HepG2 (cell line): ENCODE data around the gene ARHGAP15. TPM values are rescaled to one million over a fixed set of nuclear protein-coding genes. Genes with fewer than 3 reads are reported as not detected.

Experiments used
- ATAC-seq: fragments of 200-7000 bp; cut with Tn5 transposase; 3 replicates; pipeline ENCODE4 v1.9.1; 2020; ENCODE audit warnings: mild to moderate bottlenecking, moderate library complexity
- BruUV-seq: library from RNA; stranded (reverse); fragments of 400-500 nt; replicated peaks from 2 replicates; lab custom pipeline; 2021; lab: Mats Ljungman, UMichigan
- CTCF ChIA-PET: fragments of 300-600 bp; formaldehyde crosslinking; extraction: SDS; loops from one replicate; lab custom pipeline; 2021; ENCODE audit warnings: low total read pairs, inconsistent platforms, low intra/inter-chr PET ratio; lab: Yijun Ruan, JAX
- POLR2A ChIA-PET: fragments of 350-600 bp; sonication (Branson Sonifier 250); formaldehyde crosslinking; loops from one replicate; lab custom pipeline; 2020; ENCODE audit warnings: antibody characterized with exemption, inconsistent platforms; lab: Yijun Ruan, JAX
- DNase-seq: peaks from one replicate; pipeline ENCODE4 v3.0.0-alpha.2; 2015; ENCODE audit warnings: low spot score
- FAIRE-seq: peaks from 3 replicates; lab custom pipeline; 2011; peaks lifted over from hg19 to GRCh38; lab: Jason Lieb, UNC
- H2AFZ ChIP-seq: one replicate; pipeline ENCODE4 v1.6.1; 2011; ENCODE audit warnings: low read length, inconsistent platforms
- H3K27ac ChIP-seq: fragments of 300-600 bp; 3 replicates; pipeline ENCODE4 v1.8.0; 2011; ENCODE audit warnings: mixed run types, mild to moderate bottlenecking, mixed read lengths, low read length, inconsistent platforms; ENCODE audit not compliant: insufficient read depth; ENCODE audit errors: extremely low read length
- H3K27me3 ChIP-seq, 2 experiments: fragments of 200-600 bp in 1 of 2; 2 replicates in 1 of 2; 3 replicates in 1 of 2; pipeline versions ENCODE4 v1.6.0 to v1.8.0; 2011; ENCODE audit warnings: low read length in 2 of 2, mild to moderate bottlenecking in 2 of 2, moderate library complexity in 2 of 2, inconsistent platforms in 1 of 2; ENCODE audit not compliant: insufficient read depth in 2 of 2, control insufficient read depth in 1 of 2
- H3K36me3 ChIP-seq, 2 experiments: fragments of 200-600 bp in 1 of 2; replicated peaks in 1 of 2; 2 replicates in 1 of 2; 3 replicates in 1 of 2; pipeline versions ENCODE4 v1.5.1 to v1.8.0; 2011; ENCODE audit warnings: low read length in 2 of 2, inconsistent platforms in 1 of 2; ENCODE audit not compliant: insufficient read depth in 2 of 2, control insufficient read depth in 1 of 2
- H3K4me1 ChIP-seq: 2 replicates; pipeline ENCODE4 v1.5.1; 2012; ENCODE audit warnings: low read length, inconsistent platforms; ENCODE audit not compliant: insufficient read depth
- H3K4me2 ChIP-seq: 2 replicates; pipeline ENCODE4 v1.6.0; 2011; ENCODE audit warnings: low read depth, low read length, inconsistent platforms
- H3K4me3 ChIP-seq, 3 experiments: fragments of 200-600 bp in 1 of 3; sonication (generic), shearing (Covaris generic) in 1 of 3; replicated peaks in 1 of 3; 2 replicates each; pipeline ENCODE4 v1.5.1; 2011 to 2016; ENCODE audit warnings: low read length in 3 of 3, inconsistent platforms in 2 of 3, low read depth in 2 of 3, mild to moderate bottlenecking in 2 of 3, control low read depth in 1 of 3, mixed read lengths in 1 of 3; ENCODE audit not compliant: insufficient read depth in 1 of 3
- H3K79me2 ChIP-seq: one replicate; pipeline ENCODE4 v1.6.1; 2011; ENCODE audit warnings: low read length, inconsistent platforms; ENCODE audit not compliant: insufficient read depth
- H3K9ac ChIP-seq: 2 replicates; pipeline ENCODE4 v1.6.0; 2011; ENCODE audit warnings: mild to moderate bottlenecking, low read depth, low read length, inconsistent platforms; ENCODE audit not compliant: insufficient read depth
- H3K9me3 ChIP-seq: 2 replicates; pipeline ENCODE4 v1.5.1; 2012; ENCODE audit warnings: mild to moderate bottlenecking, low read length
- H4K20me1 ChIP-seq: 2 replicates; pipeline ENCODE4 v1.6.0; 2011; ENCODE audit warnings: inconsistent platforms, mild to moderate bottlenecking, low read length, moderate library complexity; ENCODE audit not compliant: insufficient read depth
- ARID2 ChIP-seq: sonication (generic); formaldehyde crosslinking; IDR thresholded peaks from 2 replicates; pipeline ENCODE4 v1.8.1; 2022; ENCODE audit warnings: mild to moderate bottlenecking, missing genetic modification reagents, borderline replicate concordance
- ATF7 ChIP-seq, 2 experiments: fragments of 450-650 bp in 1 of 2; sonication (generic) in 1 of 2; formaldehyde crosslinking in 1 of 2; IDR thresholded peaks; 2 replicates each; pipeline versions ENCODE4 v1.4.0 to v1.6.1; 2016 to 2020; ENCODE audit warnings: antibody characterized with exemption in 1 of 2, mild to moderate bottlenecking in 1 of 2, missing genetic modification reagents in 1 of 2
- RELA ChIP-seq: sonication (generic); formaldehyde crosslinking; IDR thresholded peaks from 2 replicates; pipeline ENCODE4 v1.4.0; 2020; ENCODE audit warnings: missing genetic modification reagents
- RNF2 ChIP-seq: fragments of 450-650 bp; conservative IDR thresholded peaks from 2 replicates; pipeline ENCODE4 v1.6.1; 2016; ENCODE audit warnings: low read depth
- TRIM24 ChIP-seq: sonication (generic); formaldehyde crosslinking; IDR thresholded peaks from 2 replicates; pipeline ENCODE4 v1.8.0; 2022; ENCODE audit warnings: mild to moderate bottlenecking, missing genetic modification reagents
- ZBED4 ChIP-seq: sonication (generic); formaldehyde crosslinking; IDR thresholded peaks from 2 replicates; pipeline ENCODE4 v1.4.0; 2020; ENCODE audit warnings: missing genetic modification reagents, borderline replicate concordance
- ZBTB34 ChIP-seq: sonication (generic); formaldehyde crosslinking; IDR thresholded peaks from 2 replicates; pipeline ENCODE4 v1.8.0; 2022; ENCODE audit warnings: mild to moderate bottlenecking, missing genetic modification reagents
- ZMYM4 ChIP-seq: sonication (generic); formaldehyde crosslinking; IDR thresholded peaks from 2 replicates; pipeline ENCODE4 v1.8.1; 2023; ENCODE audit warnings: mild to moderate bottlenecking, missing genetic modification reagents
- ZNF253 ChIP-seq: sonication (generic); formaldehyde crosslinking; IDR thresholded peaks from 2 replicates; pipeline ENCODE4 v1.8.0; 2022; ENCODE audit warnings: mild to moderate bottlenecking, missing genetic modification reagents, borderline replicate concordance
- ZNF547 ChIP-seq: sonication (generic); formaldehyde crosslinking; IDR thresholded peaks from 2 replicates; pipeline ENCODE4 v1.5.1; 2020; ENCODE audit warnings: mild to moderate bottlenecking, missing genetic modification reagents
- WGBS: methylation state at CpG from one replicate; pipeline ENCODE4 v1.1.6; 2017; ENCODE audit warnings: low lambda C conversion rate; 5-methylcytosine and 5-hydroxymethylcytosine counted together
- in situ Hi-C: cut with HindIII; loops from 2 replicates; pipeline ENCODE4 v1.10.0; 2017; ENCODE audit warnings: low pct_unique_long_range_greater_than_20kb; ENCODE audit not compliant: extremely low pct_ligation_motif_present
- intact Hi-C: fragments of 100-400 bp; cut with micrococcal nuclease; formaldehyde crosslinking; loops from one replicate; pipeline ENCODE4 v1.10.0; 2022; ENCODE audit not compliant: unreplicated experiment
- polyA plus RNA-seq, 8 experiments: library from polyadenylated mRNA; depleted of rRNA in 3 of 8; stranded (reverse) in 7 of 8; unstranded in 1 of 8; fragments of >200 nt; fragmentation: Illumina TruSeq in 4 of 8; extraction: Trizol in 4 of 8; gene quantifications; 2 replicates each; pipeline versions ENCODE4 v1.2.1 to v1.2.3, GENCODE V29; 2011 to 2016; ENCODE audit warnings: low read depth in 4 of 8, missing spikeins in 1 of 8, mixed read lengths in 1 of 8; ENCODE audit not compliant: insufficient read depth in 1 of 8
- total RNA-seq, 5 experiments: library from RNA; depleted of rRNA; stranded (reverse); fragments of >200 nt; fragmentation: Illumina TruSeq; extraction: Trizol; gene quantifications; 2 replicates each; pipeline ENCODE4 v1.2.3, GENCODE V29; 2016; ENCODE audit warnings: low read depth in 1 of 5

Gene ARHGAP15
- total and polyA plus RNA-seq, 2 of the 13 experiments (the other 11 are each of a cell fraction or from before 2014, with no cell fraction given) = 0.04 TPM; not detected in 1

GRCh38 chr2:143355870-143356269 lies 226.7 kb downstream of the ARHGAP15 start (continued):
- TF ChIP-seq ZBTB34 (no peak), ZNF547 (CRISPR knock-in tag) (no peak), ZNF253 (CRISPR knock-in tag) (no peak)

GRCh38 chr2:143356336-143356735 lies 227.1 kb downstream of the ARHGAP15 start:
- Histone ChIP-seq H3K9ac (no peak overlapping the region), H3K79me2 (no peaks in the 10 kb centered on the region), H3K36me3 (no peaks in the 10 kb centered on the region), H3K4me2 (no peak overlapping the region)
- no TSS peak for BruUV-seq
- WGBS = 41% methylated on average over 3 of the region's 3 CpGs
- DNase-seq (no peak), FAIRE-seq (no peak)
- POLR2A ChIA-PET = no interaction called here
- CTCF ChIA-PET = no interaction called here
- no peak for TF ChIP-seq TRIM24 (CRISPR knock-in tag)
- no peak for TF ChIP-seq ARID2 (CRISPR knock-in tag)
- TF ChIP-seq ZBED4 = no peak
- TF ChIP-seq RELA (CRISPR knock-in tag) = no peak
- no peak for TF ChIP-seq RNF2
- TF ChIP-seq ZMYM4 (CRISPR knock-in tag) = no peak
- TF ChIP-seq ATF7 (IDR thresholded peaks at IDR 0.05) = no peak
- no peak for TF ChIP-seq ATF7 (CRISPR knock-in tag; IDR thresholded peaks at IDR 0.05)
- TF ChIP-seq, all 625 proteins: peak for 0
- ATAC-seq = no peak
- Histone ChIP-seq H2AFZ (no peak overlapping the region), H3K27me3 (no peaks in the 10 kb centered on the region), H3K9me3 (no peaks in the 10 kb centered on the region), H3K4me1 (no peaks in the 10 kb centered on the region), H3K4me3 (no peak overlapping the region), H3K27ac (no peak overlapping the region), H4K20me1 (no peaks in the 10 kb centered on the region)
- in situ Hi-C loops (no loop called here), intact Hi-C loops (no loop called here)
